Measurements from ENCODE around the gene TTL.

DNA sequence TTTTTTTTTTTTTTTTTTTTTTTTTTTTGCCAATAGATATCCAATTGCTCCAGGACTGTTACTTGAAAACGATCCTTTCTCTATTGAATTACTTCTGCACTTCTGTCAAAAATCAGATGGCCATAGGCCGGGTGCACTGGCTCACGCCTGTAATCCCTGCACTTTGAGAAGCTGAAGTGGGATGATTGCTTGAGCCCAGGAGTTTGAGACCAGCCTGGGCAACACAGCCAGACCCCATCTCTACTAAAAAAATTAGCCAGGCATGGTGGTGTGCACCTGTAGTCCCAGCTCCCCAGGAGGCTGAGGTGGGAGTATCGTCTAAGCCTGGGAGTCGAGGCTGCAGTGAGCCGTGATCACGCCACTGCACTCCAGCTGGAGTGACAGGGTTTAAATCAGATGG, 98.1 kb downstream of the TTL start:
- TF ChIP-seq, protein P1, sequence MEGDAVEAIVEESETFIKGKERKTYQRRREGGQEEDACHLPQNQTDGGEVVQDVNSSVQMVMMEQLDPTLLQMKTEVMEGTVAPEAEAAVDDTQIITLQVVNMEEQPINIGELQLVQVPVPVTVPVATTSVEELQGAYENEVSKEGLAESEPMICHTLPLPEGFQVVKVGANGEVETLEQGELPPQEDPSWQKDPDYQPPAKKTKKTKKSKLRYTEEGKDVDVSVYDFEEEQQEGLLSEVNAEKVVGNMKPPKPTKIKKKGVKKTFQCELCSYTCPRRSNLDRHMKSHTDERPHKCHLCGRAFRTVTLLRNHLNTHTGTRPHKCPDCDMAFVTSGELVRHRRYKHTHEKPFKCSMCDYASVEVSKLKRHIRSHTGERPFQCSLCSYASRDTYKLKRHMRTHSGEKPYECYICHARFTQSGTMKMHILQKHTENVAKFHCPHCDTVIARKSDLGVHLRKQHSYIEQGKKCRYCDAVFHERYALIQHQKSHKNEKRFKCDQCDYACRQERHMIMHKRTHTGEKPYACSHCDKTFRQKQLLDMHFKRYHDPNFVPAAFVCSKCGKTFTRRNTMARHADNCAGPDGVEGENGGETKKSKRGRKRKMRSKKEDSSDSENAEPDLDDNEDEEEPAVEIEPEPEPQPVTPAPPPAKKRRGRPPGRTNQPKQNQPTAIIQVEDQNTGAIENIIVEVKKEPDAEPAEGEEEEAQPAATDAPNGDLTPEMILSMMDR (IDR thresholded peaks at IDR 0.05 in 8 of 11, conservative IDR thresholded peaks at IDR 0.05 in 3 of 11), result no peak
- TF ChIP-seq POLR2A (IDR thresholded peaks at IDR 0.05), result no peak

Data from spleen (tissue), 7 donors.